Activated T-helper 2 cell treated with anti-CD3 and anti-CD28 coated beads, Interferon-gamma antibody, Interleukin-2, Interleukin-4, amounts not matched to agents 10 μg/mL and 5 μg/mL and 100 μg/mL, durations not matched to agents 14 hours and 24 hours and 36 hours (primary cell): ENCODE results near the gene GABRG2. TPM values are rescaled to one million over a fixed set of nuclear protein-coding genes. Genes with fewer than 3 reads are reported as not detected.

ENCODE experiments used
- DNase-seq: peaks from one replicate; pipeline ENCODE4 v3.0.0; 2021; ENCODE audit warnings: low spot score
- H3K27ac Mint-ChIP-seq: one replicate; pipeline ENCODE4 v1.8.0; 2021; ENCODE audit warnings: mixed read lengths
- H3K27me3 Mint-ChIP-seq: one replicate; pipeline ENCODE4 v1.8.0; 2021; ENCODE audit warnings: low read depth, mixed read lengths
- H3K36me3 Mint-ChIP-seq: one replicate; pipeline ENCODE4 v1.8.0; 2021; ENCODE audit warnings: low read depth, mixed read lengths
- H3K4me1 Mint-ChIP-seq: one replicate; pipeline ENCODE4 v1.8.0; 2021; ENCODE audit warnings: low read depth, mixed read lengths
- H3K4me3 Mint-ChIP-seq: one replicate; pipeline ENCODE4 v1.8.0; 2021; ENCODE audit warnings: low read depth, mild to moderate bottlenecking, moderate library complexity, mixed read lengths
- H3K9me3 Mint-ChIP-seq: one replicate; pipeline ENCODE4 v1.8.0; 2021; ENCODE audit warnings: mixed read lengths
- intact Hi-C: fragments of 100-400 bp; cut with micrococcal nuclease; formaldehyde crosslinking; loops from one replicate; pipeline ENCODE4 v1.15.1; 2023
- total RNA-seq: library from RNA; stranded (reverse); gene quantifications from 2 replicates; pipeline ENCODE4 v1.2.3, GENCODE V29; 2022

GABRG2 gene
- total RNA-seq, 1 donor from 2014 or later: 1.0 TPM

- Mint-ChIP-seq H3K27me3 (no peaks in the 10 kb centered on the region), H3K36me3 (no peaks in the 10 kb centered on the region)
Measured at GRCh38 chr5:162107591-162107990, 40.0 kb downstream of the GABRG2 start.

DNA sequence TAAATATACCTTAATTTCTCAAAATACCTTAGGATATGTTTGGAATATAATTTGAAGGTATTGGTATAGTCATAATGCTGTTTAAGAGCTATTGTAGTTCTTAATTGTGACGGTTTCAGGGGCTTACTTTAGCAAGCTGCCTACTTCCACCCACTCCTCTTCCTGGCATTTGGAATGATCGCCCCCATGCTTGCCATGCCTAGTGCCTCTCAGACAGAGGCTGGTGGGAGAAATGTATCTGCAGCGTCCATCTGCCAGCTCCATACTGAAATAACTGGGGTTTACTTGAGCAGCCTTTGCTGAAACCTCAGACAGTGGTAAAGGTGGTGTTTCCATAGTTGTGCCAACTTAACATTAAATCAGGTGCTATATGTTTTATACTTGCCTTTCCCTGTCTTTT lies 52.2 kb downstream of the GABRG2 start:
- H3K4me1 Mint-ChIP-seq: no peaks in the 10 kb centered on the region
- H3K9me3 Mint-ChIP-seq: no peaks in the 10 kb centered on the region
- H3K27me3 Mint-ChIP-seq: no peaks in the 10 kb centered on the region
- no peak overlapping the region for H3K4me3 Mint-ChIP-seq
- DNase-seq: no peak
- intact Hi-C loops: no loop called here
- no peak overlapping the region for H3K27ac Mint-ChIP-seq
- no peaks in the 10 kb centered on the region for H3K36me3 Mint-ChIP-seq

More at GRCh38 chr5:162107591-162107990, 40.0 kb downstream of the GABRG2 start:
- no peak overlapping the region for H3K27ac Mint-ChIP-seq
- peaks cover 26% of the 10 kb centered on the region for H3K9me3 Mint-ChIP-seq
- no peaks in the 10 kb centered on the region for H3K4me1 Mint-ChIP-seq
- no peak overlapping the region for H3K4me3 Mint-ChIP-seq
- intact Hi-C loops: no loop called here
- DNase-seq: no peak

GRCh38 chr5:162128117-162128516 lies 60.5 kb downstream of the GABRG2 start:
- DNase-seq: no peak
- Mint-ChIP-seq H3K4me3 (no peak overlapping the region), H3K27ac (no peak overlapping the region), H3K9me3 (peaks cover 4% of the 10 kb centered on the region), H3K27me3 (no peaks in the 10 kb centered on the region), H3K4me1 (no peaks in the 10 kb centered on the region), H3K36me3 (no peaks in the 10 kb centered on the region)
- intact Hi-C loops: no loop called here

DNA sequence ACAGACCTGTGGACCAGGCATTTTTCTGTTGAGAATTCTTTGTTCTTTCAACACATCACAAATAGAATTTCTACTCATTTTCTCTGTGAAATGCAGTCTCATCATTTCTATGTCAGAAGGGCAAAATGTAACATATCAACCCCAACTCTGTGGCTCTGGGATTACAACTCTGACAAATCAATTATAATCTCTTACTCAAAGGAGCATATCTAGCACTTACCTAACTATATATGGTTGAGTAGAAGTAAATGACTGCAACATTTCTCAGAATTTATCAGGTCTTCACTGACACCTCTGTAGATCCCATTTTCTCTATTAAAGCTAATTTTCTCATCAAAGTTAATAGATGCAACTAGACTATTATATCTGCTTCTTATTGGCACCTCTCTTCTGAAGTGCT lies 64.8 kb downstream of the GABRG2 start:
- Mint-ChIP-seq H3K4me3 (no peak overlapping the region), H3K27ac (no peak overlapping the region), H3K36me3 (no peaks in the 10 kb centered on the region), H3K9me3 (peaks cover 4% of the 10 kb centered on the region), H3K27me3 (no peaks in the 10 kb centered on the region), H3K4me1 (no peaks in the 10 kb centered on the region)
- DNase-seq: no peak
- intact Hi-C loops: no loop called here

DNA sequence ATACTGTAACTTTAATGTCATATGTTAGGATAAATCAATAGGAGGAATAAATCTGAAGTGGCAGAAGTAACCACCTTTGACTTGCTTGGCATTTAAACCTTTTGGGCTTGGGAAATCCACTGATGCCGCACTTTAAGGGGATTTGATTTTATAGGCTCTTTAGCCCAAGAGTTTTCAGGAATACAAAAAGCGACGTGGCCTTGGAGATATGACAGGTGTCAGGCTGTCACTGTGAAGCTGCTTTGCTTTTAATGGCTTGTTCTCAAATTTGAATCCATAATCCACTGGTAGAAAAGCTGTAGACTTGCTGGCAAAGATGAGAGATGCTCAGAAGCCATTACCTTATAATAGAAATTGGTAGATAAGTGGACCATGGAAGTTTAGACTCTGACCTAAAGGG lies 71.6 kb downstream of the GABRG2 start:
- no peaks in the 10 kb centered on the region for H3K36me3 Mint-ChIP-seq
- H3K4me3 Mint-ChIP-seq: no peak overlapping the region
- DNase-seq: no peak
- intact Hi-C loops: no loop called here
- no peaks in the 10 kb centered on the region for H3K27me3 Mint-ChIP-seq
- no peak overlapping the region for H3K27ac Mint-ChIP-seq
- H3K9me3 Mint-ChIP-seq: peaks cover 14% of the 10 kb centered on the region
- H3K4me1 Mint-ChIP-seq: no peaks in the 10 kb centered on the region

- Mint-ChIP-seq H3K4me3 (no peak overlapping the region), H3K4me1 (no peaks in the 10 kb centered on the region), H3K27me3 (no peaks in the 10 kb centered on the region), H3K36me3 (no peaks in the 10 kb centered on the region), H3K9me3 (peaks cover 2% of the 10 kb centered on the region), H3K27ac (no peak overlapping the region)
- DNase-seq: no peak
- intact Hi-C loops: no loop called here
Measured at GRCh38 chr5:162154242-162154641, 86.7 kb downstream of the GABRG2 start.

DNA sequence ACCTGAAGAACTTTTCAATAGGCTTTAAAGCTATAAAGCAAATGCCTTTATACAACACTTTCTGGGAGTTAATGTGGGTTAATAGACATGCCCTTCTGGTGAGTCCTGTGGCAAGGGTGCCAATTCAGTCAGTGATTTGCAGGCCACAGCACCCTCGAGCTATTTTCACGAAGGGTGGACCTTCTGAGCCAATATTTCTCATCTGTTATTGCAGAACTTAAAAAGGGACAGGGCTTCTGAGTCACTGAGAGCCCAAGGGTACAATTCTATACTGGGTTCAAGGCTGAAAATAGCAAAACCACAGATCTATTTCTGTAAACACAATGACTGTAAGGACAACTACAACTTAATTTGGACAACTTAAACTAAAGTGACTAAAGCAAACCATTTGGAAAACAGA lies 92.8 kb downstream of the GABRG2 start:
- Mint-ChIP-seq H3K4me3 (no peak overlapping the region), H3K27ac (no peak overlapping the region), H3K9me3 (peaks cover 4% of the 10 kb centered on the region), H3K4me1 (no peaks in the 10 kb centered on the region), H3K27me3 (no peaks in the 10 kb centered on the region), H3K36me3 (no peaks in the 10 kb centered on the region)
- DNase-seq: no peak
- intact Hi-C loops: no loop called here

DNA sequence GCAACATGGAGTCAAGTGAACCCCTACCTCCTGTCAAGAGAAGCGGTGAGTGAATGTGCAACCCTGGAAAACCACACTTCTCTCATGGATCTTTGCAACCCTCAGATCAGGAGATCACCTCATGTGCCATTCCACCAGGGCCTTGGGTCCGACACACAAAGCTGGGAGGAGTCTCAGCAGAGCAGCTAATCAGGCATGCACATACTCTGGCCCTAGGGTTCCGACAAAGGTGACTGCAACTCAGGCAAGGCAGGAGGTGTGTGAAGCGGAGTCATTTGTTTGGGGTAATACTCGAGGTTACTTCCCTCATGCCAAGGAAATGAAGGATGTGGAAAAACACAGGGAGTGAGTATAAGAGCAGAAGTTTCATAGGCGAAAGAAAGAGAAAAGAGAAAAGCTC lies 96.1 kb downstream of the GABRG2 start:
- H3K36me3 Mint-ChIP-seq: no peaks in the 10 kb centered on the region

GRCh38 chr5:162174358-162174974 lies 106.9 kb downstream of the GABRG2 start:
- intact Hi-C loops: no loop called here
- H3K4me1 Mint-ChIP-seq: no peaks in the 10 kb centered on the region
- no peaks in the 10 kb centered on the region for H3K36me3 Mint-ChIP-seq
- no peak overlapping the region for H3K27ac Mint-ChIP-seq
- DNase-seq: no peak
- peaks cover 7% of the 10 kb centered on the region for H3K9me3 Mint-ChIP-seq
- no peaks in the 10 kb centered on the region for H3K27me3 Mint-ChIP-seq
- H3K4me3 Mint-ChIP-seq: no peak overlapping the region

More for the DNA sequence above, 96.1 kb downstream of the GABRG2 start:
- Mint-ChIP-seq H3K27me3 (no peaks in the 10 kb centered on the region), H3K4me3 (no peak overlapping the region), H3K4me1 (no peaks in the 10 kb centered on the region), H3K9me3 (peaks cover 17% of the 10 kb centered on the region), H3K27ac (no peak overlapping the region)
- DNase-seq: no peak
- intact Hi-C loops: no loop called here

GRCh38 chr5:162187371-162187770 lies 119.8 kb downstream of the GABRG2 start:
- Mint-ChIP-seq H3K36me3 (no peaks in the 10 kb centered on the region), H3K4me3 (no peak overlapping the region), H3K4me1 (no peaks in the 10 kb centered on the region), H3K27ac (no peak overlapping the region), H3K9me3 (peaks cover 20% of the 10 kb centered on the region), H3K27me3 (no peaks in the 10 kb centered on the region)
- intact Hi-C loops: no loop called here
- DNase-seq: no peak

DNA sequence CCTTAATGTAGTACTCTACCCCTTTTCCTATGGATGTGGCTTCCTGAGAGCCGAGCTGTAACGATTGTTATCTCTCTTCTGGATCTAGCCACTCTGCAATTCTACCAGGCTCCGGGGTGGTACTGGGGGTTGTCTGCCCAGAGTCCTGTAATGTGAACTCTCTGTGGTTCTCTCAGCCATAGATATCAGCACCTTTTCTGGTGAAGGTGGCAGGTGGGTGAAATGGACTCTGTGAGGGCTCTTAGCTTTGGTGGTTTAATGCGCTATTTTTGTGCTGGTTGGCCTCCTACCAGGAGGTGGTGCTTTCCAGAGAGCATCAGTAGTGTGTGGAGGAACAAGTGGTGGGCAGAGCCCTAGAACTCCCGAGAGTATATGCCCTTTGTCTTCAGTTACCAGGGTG lies 122.1 kb downstream of the GABRG2 start:
- intact Hi-C loops: no loop called here
- H3K36me3 Mint-ChIP-seq: no peaks in the 10 kb centered on the region
- no peak overlapping the region for H3K27ac Mint-ChIP-seq
- H3K4me1 Mint-ChIP-seq: no peaks in the 10 kb centered on the region
- H3K27me3 Mint-ChIP-seq: no peaks in the 10 kb centered on the region
- peaks cover 20% of the 10 kb centered on the region for H3K9me3 Mint-ChIP-seq
- DNase-seq: no peak
- H3K4me3 Mint-ChIP-seq: no peak overlapping the region

DNA sequence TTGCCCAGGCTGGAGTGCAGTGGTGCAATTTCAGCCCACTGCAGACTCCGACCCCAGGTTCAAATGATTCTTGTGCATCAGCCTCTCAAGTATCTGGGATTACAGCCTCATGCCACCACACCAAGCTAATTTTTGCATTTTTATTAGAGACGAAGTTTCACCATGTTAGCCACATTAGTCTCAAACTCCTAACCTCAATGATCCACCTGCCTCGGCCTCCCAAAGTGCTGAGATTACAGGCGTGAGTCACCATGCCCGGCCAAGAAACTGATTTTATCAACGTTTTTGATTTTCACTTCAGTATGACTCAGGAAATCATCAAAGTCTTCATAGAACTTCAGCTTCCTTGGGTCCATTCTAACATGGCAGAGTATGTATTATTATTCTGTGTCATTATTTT lies 125.4 kb downstream of the GABRG2 start:
- intact Hi-C loops: no loop called here

DNA sequence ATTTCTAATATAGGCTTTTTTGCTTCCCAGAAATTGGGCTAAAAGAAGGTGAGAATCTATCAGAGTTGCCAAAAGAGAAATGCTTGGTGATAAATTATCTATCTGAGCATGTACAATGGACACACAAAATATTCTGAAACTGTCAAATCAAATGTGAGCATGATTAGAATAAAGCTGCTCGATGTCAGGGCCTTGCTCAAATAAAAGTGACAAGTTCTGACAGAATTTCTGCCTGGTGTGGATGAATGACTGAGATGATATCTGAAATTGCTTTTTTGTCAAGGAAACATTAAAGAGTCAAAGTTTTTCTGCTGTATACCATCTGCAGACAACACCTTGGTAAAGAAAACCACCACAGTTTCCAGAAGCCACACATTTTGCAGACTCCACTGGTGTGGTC lies 128.8 kb downstream of the GABRG2 start:
- H3K27me3 Mint-ChIP-seq: no peaks in the 10 kb centered on the region
- H3K4me1 Mint-ChIP-seq: no peaks in the 10 kb centered on the region
- no peaks in the 10 kb centered on the region for H3K9me3 Mint-ChIP-seq
- H3K27ac Mint-ChIP-seq: no peak overlapping the region
- intact Hi-C loops: no loop called here
- DNase-seq: no peak
- no peak overlapping the region for H3K4me3 Mint-ChIP-seq
- H3K36me3 Mint-ChIP-seq: no peaks in the 10 kb centered on the region

More for the DNA sequence above, 125.4 kb downstream of the GABRG2 start:
- Mint-ChIP-seq H3K36me3 (no peaks in the 10 kb centered on the region), H3K9me3 (peaks cover 17% of the 10 kb centered on the region), H3K4me3 (no peak overlapping the region), H3K27me3 (no peaks in the 10 kb centered on the region), H3K27ac (no peak overlapping the region), H3K4me1 (no peaks in the 10 kb centered on the region)
- DNase-seq: no peak
